Adrenal gland (tissue), 12 donors: ENCODE data around the gene ZSCAN23. TPM values are rescaled to one million over a fixed set of nuclear protein-coding genes. Genes with fewer than 3 reads are reported as not detected.
A peak's percentile ranks its signal among the peaks of the same experiment; 100 is the strongest.

Source experiments
- DNase-seq, 7 donors: peaks; one replicate each; pipeline ENCODE4 v3.0.0-alpha.2; 2019 to 2020
- H3K27ac ChIP-seq, 5 donors: fragments of 200-600 bp; sonication (generic) in 4 of 5; 1 replicate in 3 of 5; 2 replicates in 2 of 5; pipeline versions ENCODE4 v1.5.1 to v1.8.0; 2016 to 2020; ENCODE audit warnings: mild to moderate bottlenecking in 1 of 5
- H3K27me3 ChIP-seq: fragments of 200-600 bp; 2 replicates; pipeline ENCODE4 v1.8.0; 2021
- H3K36me3 ChIP-seq, 2 donors: fragments of 200-600 bp; replicated peaks in 1 of 2; 1 replicate in 1 of 2; 2 replicates in 1 of 2; pipeline versions ENCODE4 v1.5.1 to v1.8.0; 2018 to 2022
- H3K4me1 ChIP-seq, 2 donors: fragments of 200-600 bp; replicated peaks in 1 of 2; 1 replicate in 1 of 2; 2 replicates in 1 of 2; pipeline versions ENCODE4 v1.5.1 to v1.8.0; 2018 to 2021
- H3K4me3 ChIP-seq, 4 donors: fragments of 200-600 bp; sonication (generic) in 3 of 4; one replicate each; pipeline ENCODE4 v1.5.1; 2016 to 2018
- H3K9me3 ChIP-seq, 3 donors: fragments of 200-600 bp; sonication (generic) in 1 of 3; replicated peaks in 1 of 3; 1 replicate in 2 of 3; 2 replicates in 1 of 3; pipeline versions ENCODE4 v1.5.1 to v1.8.0; 2016 to 2021
- CTCF ChIP-seq, 6 experiments: fragments of 450-650 bp in 4 of 6; fragments of 200-600 bp in 2 of 6; sonication (generic) in 1 of 6; IDR thresholded peaks; 1 replicate in 5 of 6; 2 replicates in 1 of 6; pipeline versions ENCODE4 v1.5.1 to v1.8.0; 2016 to 2021; ENCODE audit warnings: antibody characterized with exemption in 6 of 6, mild to moderate bottlenecking in 2 of 6, moderate library complexity in 1 of 6
- POLR2A ChIP-seq, 2 donors: fragments of 450-650 bp; IDR thresholded peaks; one replicate each; pipeline ENCODE4 v1.6.1; 2017; ENCODE audit warnings: antibody characterized with exemption in 2 of 2, mild to moderate bottlenecking in 2 of 2, moderate library complexity in 1 of 2
- WGBS, 4 donors: extraction: QIAGEN DNeasy Blood & Tissue Kit in 2 of 4; methylation state at CpG; one replicate each; pipeline versions ENCODE4 v1.1.5 to v1.1.7; 2013 to 2017; 5-methylcytosine and 5-hydroxymethylcytosine counted together
- intact Hi-C, 2 donors: fragments of 100-400 bp; cut with DNase I; formaldehyde crosslinking; loops; one replicate each; pipeline versions ENCODE4 v1.14.1 to v1.15.0; 2022 to 2023
- polyA plus RNA-seq, 3 donors: library from polyadenylated mRNA; stranded (reverse); fragments of 200-250 nt in 2 of 3; fragments of 350-450 nt in 1 of 3; fragmentation: Illumina TruSeq in 1 of 3; extraction: RNeasy Lipid Tissue Mini Kit (QIAGEN cat#74804) in 1 of 3; gene quantifications; one replicate each; pipeline ENCODE4 v1.2.3, GENCODE V29; 2013 to 2014
- total RNA-seq, 9 donors: library from RNA; depleted of rRNA in 4 of 9; stranded (reverse); fragments of >200 nt in 4 of 9; fragments of 120-200 nt in 1 of 9; fragmentation: NEBNext Ultra II Directional in 1 of 9; extraction: Animal tissue kit (Norgen Biotek cat#: 25700) in 1 of 9; gene quantifications; one replicate each; pipeline versions ENCODE4 v1.1.0 to v1.2.4, GENCODE V29; 2013 to 2023
- donor health status: healthy with polysubstance abuse.
- donor health status: Bipolar disorder and iron deficiency.
- donor health status: DM: yes; HTN: yes; CAD: no.
- donor health status: DM: no; HTN: no; CAD: no.
- donor health status: DM: no; HTN: no; CAD: no.
- donor health status: DM: yes; HTN: yes; CAD: no.

Gene ZSCAN23
- total and polyA plus RNA-seq, 12 donors: 0.13 to 8.0 (median 2.2) TPM

- WGBS, 4 donors: 11 to 19% (median 14%) methylated on average over 28 to 40 of the region's 40 CpGs
- intact Hi-C loops: no loop called here
- H3K27me3 ChIP-seq: peaks cover 25% of the 10 kb centered on the region
- H3K4me1 ChIP-seq: no peaks in the 10 kb centered on the region
- H3K36me3 ChIP-seq: no peaks in the 10 kb centered on the region
- no peak for TF ChIP-seq CTCF (IDR thresholded peaks at IDR 0.05)
- peak in 1 of 2 donors; percentile 27 for TF ChIP-seq POLR2A (IDR thresholded peaks at IDR 0.05)
- peak overlapping the region in 1 of 4 donors; percentile 44 for H3K4me3 ChIP-seq
- DNase-seq: peak in 6 of 7 donors; percentile 16 to 41 (median 22)
- H3K9me3 ChIP-seq: no peaks in the 10 kb centered on the region
- peak overlapping the region in 2 of 5 donors; percentile 34 to 69 for H3K27ac ChIP-seq
Measured at GRCh38 chr6:28489366-28490204, 46.3 kb upstream of the ZSCAN23 start.

- 30 to 45% (median 40%) methylated on average over 14 of the region's 14 CpGs for WGBS, 4 donors
- intact Hi-C loops: no loop called here
- Histone ChIP-seq H3K4me1 (no peaks in the 10 kb centered on the region), H3K27me3 (peaks cover 25% of the 10 kb centered on the region), H3K36me3 (no peaks in the 10 kb centered on the region), H3K4me3 (peak overlapping the region in 1 of 4 donors; percentile 44), H3K9me3 (no peaks in the 10 kb centered on the region), H3K27ac (no peak overlapping the region)
- no peak for DNase-seq
- TF ChIP-seq CTCF (IDR thresholded peaks at IDR 0.05): no peak
- no peak for TF ChIP-seq POLR2A (IDR thresholded peaks at IDR 0.05)
Measured at GRCh38 chr6:28488916-28489365, 45.6 kb upstream of the ZSCAN23 start.

GRCh38 chr6:28486988-28487742 lies 43.9 kb upstream of the ZSCAN23 start:
- peaks cover 13% of the 10 kb centered on the region for H3K27me3 ChIP-seq
- DNase-seq: peak in 1 of 7 donors; percentile 2
- intact Hi-C loops: no loop called here
- no peaks in the 10 kb centered on the region for H3K9me3 ChIP-seq
- H3K27ac ChIP-seq: no peak overlapping the region
- WGBS, 4 donors: 49 to 67% (median 58%) methylated on average over 3 of the region's 3 CpGs
- TF ChIP-seq POLR2A (IDR thresholded peaks at IDR 0.05): no peak
- no peak for TF ChIP-seq CTCF (IDR thresholded peaks at IDR 0.05)
- H3K4me1 ChIP-seq: no peaks in the 10 kb centered on the region
- no peaks in the 10 kb centered on the region for H3K36me3 ChIP-seq
- H3K4me3 ChIP-seq: no peak overlapping the region

GRCh38 chr6:28486533-28486932 lies 43.2 kb upstream of the ZSCAN23 start:
- no peaks in the 10 kb centered on the region for H3K9me3 ChIP-seq
- intact Hi-C loops: no loop called here
- TF ChIP-seq POLR2A (IDR thresholded peaks at IDR 0.05): no peak
- TF ChIP-seq CTCF (IDR thresholded peaks at IDR 0.05): no peak
- peaks cover 13% of the 10 kb centered on the region for H3K27me3 ChIP-seq
- DNase-seq: no peak
- no peaks in the 10 kb centered on the region for H3K36me3 ChIP-seq
- no peak overlapping the region for H3K4me3 ChIP-seq
- no peak overlapping the region for H3K27ac ChIP-seq
- WGBS, 4 donors: 85 to 100% (median 86%) methylated on average over 1 of the region's 1 CpG
- no peaks in the 10 kb centered on the region for H3K4me1 ChIP-seq
